Gastroesophageal sphincter (tissue), 3 donors: ENCODE data around the gene MYT1.

Experiments
- CTCF ChIP-seq, 4 experiments: fragments of 200-600 bp in 2 of 4; fragments of 450-650 bp in 2 of 4; sonication (generic) in 1 of 4; IDR thresholded peaks; one replicate each; pipeline ENCODE4 v1.5.1; 2017 to 2019; ENCODE audit warnings: antibody characterized with exemption in 4 of 4, mild to moderate bottlenecking in 2 of 4, moderate library complexity in 2 of 4
- EP300 ChIP-seq: sonication (generic); formaldehyde crosslinking; IDR thresholded peaks from one replicate; pipeline ENCODE4 v1.6.1; 2017; ENCODE audit warnings: antibody characterized with exemption, mild to moderate bottlenecking
- POLR2A ChIP-seq, 2 donors: fragments of 450-650 bp; IDR thresholded peaks; one replicate each; pipeline ENCODE4 v1.6.1; 2017; ENCODE audit warnings: antibody characterized with exemption in 2 of 2, mild to moderate bottlenecking in 2 of 2, moderate library complexity in 1 of 2

DNA sequence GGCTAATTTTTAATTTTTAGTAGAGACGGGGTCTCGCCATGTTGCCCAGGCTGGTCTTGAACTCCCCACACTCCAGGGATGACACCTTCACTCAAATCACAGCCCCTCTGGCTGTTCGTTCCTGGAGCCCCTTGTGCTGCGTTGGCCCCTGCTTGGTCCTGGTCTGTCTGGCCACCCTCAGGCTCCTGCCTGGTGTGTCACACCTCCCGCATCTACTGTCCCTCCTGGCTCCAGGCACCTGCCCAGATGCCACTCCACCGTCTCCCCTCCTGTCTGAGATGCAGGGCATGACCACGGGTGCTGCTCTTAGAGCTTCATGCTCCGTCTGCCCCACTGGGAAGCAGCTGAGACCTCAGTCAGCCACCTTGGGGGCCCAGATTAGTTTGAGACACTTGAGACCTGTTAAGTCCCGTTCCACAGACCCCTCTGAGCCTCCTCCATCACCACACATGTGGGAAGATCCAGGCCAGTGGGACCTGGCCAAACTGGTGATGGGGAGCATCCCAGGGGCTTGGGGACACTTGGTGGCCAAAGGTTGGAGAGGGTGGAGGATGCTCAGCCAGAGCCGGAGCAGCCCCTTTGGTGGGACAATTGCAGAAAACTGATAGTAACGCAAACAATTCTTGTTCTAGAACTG lies 35.0 kb upstream of the MYT1 start:
- no peak for TF ChIP-seq POLR2A (IDR thresholded peaks at IDR 0.05)
- no peak for TF ChIP-seq CTCF (IDR thresholded peaks at IDR 0.05)
- TF ChIP-seq EP300, result no peak
